GM18526 (cell line): Measurements from ENCODE around the gene NFATC2.

Experiments used
- POLR2A ChIP-seq: IDR thresholded peaks from 3 replicates; pipeline ENCODE4 v1.6.1; 2011; ENCODE audit not compliant: insufficient read length; ENCODE audit errors: extremely low read depth

The NFATC2 gene

GRCh38 chr20:51389543-51390264, 152.8 kb downstream of the NFATC2 start:
- no peak for TF ChIP-seq POLR2A

DNA sequence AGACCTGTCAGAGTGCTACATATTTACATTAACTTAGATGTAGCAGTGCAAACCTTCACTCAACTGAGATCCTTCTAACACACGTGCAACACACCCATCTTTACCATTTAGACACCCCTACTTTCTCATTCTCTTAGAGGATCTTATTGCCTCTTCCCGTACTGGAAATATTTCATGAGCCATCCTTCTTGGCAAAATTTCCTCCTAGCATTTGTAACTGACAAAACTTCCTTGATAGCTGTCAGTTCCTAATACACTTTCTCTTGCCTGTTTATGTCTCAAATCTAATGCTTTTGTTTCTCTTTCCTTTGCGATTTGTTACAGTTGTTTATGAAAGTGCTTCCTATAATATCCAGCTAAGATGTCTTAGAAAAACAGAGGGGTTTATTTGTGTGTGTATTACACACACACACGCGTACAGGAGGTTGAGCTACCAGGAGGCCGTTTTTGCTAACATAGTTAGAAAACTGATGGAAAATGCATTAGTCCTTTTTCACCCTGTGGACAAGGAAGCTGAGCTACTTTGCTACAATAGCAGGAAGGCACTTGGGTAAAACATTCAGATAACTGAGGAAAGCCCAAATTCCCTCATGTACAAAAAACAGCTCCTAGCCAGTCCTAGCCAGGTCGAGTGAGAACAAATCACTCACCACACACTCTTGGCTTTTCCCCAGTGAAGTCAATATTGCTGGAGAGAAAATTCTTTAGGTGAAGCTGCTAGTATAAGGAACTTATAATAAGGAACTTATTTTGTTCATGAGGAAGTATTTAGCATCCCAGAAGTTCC, 153.6 kb downstream of the NFATC2 start:
- no peak for TF ChIP-seq POLR2A

- TF ChIP-seq POLR2A, result no peak
Observed at GRCh38 chr20:51388227-51388626, 154.3 kb downstream of the NFATC2 start.

- no peak for TF ChIP-seq POLR2A
Observed at GRCh38 chr20:51387125-51387875, 155.2 kb downstream of the NFATC2 start.

- TF ChIP-seq POLR2A, result no peak
Observed at GRCh38 chr20:51386586-51386985, 155.9 kb downstream of the NFATC2 start.

DNA sequence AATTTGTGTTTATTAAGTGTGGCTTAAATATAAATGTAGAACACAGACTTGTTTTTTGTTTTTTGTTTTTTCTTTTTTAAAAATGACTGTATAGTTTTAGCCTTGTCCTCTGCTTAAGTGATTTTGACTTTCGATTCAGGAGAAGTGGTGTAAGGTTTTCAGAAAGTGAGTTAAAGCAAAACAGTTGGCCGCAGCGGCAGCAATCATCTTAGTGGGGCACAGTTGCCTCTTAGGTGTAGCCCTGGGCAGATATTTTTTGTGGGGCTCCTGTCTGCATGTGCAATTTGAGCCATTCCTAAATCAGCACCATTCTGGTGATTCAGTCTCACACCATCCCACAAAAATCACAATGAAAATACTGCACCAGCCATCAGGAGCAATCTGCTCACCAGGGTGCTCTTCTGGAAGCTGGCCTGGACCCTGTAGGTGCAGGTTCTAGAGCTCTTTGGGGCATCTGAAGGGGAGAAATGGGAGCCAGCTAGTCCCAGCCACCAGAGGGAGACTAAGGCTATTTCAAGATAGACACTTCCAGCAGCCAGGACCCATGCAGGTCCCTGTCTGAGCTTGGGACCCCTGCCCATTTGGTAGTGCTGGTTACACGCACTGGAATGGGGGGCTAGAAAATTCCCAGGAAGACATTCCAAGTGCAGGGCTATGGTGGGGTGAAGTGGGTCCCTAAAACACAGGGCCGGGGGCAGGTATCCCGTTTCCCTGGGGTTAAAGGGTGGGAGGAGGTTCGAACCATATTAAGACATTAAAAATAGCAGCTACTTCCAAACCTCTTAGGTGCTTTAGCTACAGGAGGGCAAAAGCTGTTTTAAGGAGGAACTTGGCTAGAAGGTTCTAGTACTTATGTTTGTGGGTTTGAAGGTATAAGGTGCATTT, 156.6 kb downstream of the NFATC2 start:
- TF ChIP-seq POLR2A, result no peak

GRCh38 chr20:51384875-51385274, 157.6 kb downstream of the NFATC2 start:
- no peak for TF ChIP-seq POLR2A

DNA sequence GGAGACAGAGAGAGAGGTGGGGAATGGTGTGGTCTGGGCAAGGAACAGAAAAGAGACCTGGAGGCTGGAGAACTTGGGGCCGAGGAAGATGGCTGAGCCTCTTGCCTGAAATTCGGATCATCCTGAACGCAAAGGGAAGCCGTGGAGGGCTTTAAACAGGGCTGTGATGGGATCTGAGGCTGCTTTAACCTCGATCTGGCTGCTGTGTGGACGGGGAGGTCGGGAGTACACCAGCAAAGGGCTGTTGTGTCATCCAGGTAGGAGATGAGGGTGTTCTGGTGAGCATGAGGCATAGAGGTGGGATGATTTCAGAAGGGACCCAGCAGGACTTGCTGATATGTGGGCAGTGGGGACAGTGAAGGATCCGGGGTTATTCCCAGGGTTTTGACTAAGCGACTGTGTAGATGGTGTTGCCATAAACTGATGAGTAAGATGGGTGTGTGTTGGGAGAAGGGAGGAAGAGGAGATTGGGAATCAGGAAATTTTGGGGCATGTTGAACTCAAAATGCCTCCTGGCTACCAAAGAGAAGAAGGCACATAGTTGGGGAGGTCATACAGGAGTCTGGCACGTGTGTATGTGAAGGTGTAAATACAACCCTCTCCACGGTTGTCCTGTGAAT, 158.5 kb downstream of the NFATC2 start:
- TF ChIP-seq POLR2A, result no peak

DNA sequence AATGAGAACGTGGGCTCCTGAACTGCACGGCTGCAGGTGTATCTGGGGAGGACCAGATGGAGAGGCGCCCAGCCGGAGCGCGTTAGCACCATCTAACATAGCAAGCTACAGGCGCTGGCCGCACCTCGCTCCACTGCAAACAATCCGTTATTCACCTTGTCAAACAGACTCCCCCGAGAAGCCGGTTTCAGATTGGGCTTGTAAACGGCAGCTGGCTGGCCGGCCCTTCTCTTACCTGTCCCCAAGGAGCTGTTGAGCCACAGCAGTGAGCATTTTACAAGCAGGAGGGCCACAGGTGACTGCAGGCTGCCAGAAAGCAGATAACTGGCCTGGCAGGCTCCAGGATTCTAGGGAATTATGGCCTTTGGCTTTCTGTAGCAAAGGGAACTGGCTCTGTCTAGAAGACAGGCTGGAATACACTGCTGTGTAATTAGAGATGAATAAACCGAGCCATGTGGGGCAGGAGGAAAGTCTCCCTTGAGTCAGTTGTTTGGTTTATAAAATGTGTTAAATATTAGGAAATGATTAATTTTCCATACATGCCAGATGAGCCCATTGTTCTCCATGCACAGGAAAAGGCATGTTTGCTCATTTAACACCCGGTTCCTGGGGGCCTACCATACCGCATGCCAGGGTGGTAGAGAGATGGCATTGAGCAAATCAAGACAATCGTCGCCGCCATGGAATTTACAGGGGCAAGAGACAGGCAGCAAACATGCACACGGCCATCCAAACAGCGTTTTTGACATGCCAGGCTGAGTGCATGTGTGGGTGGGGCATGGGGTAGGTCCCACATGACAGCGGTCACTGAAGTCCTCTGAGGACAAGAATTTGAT, 159.3 kb downstream of the NFATC2 start:
- no peak for TF ChIP-seq POLR2A

DNA sequence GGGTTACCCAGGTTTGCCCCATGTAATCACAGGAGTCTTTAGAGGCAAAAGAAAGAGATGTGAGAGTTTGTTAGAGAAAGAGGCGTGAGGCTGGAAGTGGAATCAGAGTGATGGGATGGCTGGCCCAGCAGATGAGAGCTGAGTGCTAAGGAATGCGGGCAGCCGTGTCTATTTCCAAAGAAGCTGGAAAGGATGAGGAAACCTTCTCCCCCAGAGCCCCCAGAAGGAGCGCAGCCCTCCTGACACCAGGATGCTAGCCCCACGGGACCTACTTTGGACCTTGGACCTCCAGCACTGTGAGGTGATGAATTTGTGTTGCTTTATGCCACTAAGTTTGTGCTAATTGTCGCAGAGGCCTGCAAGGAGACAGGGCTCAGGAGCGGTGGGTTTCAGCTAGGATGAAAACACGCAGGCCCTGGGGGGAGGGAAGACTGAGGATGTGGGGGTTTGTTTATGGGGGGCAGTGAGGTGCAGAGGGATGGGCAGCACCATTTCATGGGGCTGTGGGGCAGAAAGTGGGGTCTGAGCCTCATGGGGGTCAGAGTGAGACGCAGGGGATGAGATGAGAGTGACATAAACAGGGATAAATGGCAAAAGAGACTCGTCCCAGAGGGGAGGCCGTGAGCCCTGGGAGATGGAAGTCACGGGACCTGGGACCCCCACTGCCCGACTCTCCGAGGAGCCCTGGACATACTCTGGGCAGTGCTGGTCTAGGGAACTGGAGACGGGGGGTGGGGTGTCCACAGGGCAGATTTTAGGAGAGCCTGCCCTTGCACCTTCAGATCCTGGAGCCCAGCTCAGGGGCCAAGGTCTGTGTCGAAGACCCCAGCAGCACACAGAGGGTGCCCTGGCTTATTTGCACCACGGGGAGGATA, 160.2 kb downstream of the NFATC2 start:
- no peak for TF ChIP-seq POLR2A

DNA sequence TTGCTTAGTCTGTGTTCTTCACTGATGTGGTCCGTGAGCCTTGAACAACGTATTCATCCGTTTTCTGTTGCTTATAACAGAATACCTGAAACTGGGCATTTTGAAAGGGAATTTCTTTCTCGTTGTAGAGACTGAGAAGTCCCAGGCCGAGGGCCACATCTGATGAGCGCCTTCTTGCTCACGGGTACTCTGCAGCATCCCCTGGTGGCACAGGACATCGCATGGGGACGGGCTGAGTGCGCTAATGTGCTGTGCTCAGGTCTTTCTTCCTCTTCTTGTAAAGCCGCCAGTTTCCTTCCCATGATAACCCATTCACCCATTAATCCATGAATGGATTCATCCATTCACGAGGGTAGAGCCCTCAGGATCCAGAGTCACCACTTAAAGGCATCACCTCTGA, 161.0 kb downstream of the NFATC2 start:
- no peak for TF ChIP-seq POLR2A

GRCh38 chr20:51380401-51381385, 161.8 kb downstream of the NFATC2 start:
- TF ChIP-seq POLR2A, result no peak
